ENCODE measurements around the gene RYR1. TPM values are rescaled to one million over a fixed set of nuclear protein-coding genes. Genes with fewer than 3 reads are reported as not detected.

RYR1 gene
- total and polyA plus RNA-seq, 2 of the 13 experiments (the other 11 are each of a cell fraction or from before 2014, with no cell fraction given), result 0.03 TPM; not detected in 1

GRCh38 chr19:38485541-38486285, 52.2 kb downstream of the RYR1 start:
- no peak overlapping the region for H3K9ac ChIP-seq (ENCODE audit: insufficient read depth, low read depth, low read length)
- H3K27ac ChIP-seq (ENCODE audit: extremely low read length, insufficient read depth, low read length), result no peak overlapping the region
- in situ Hi-C loops (cut with HindIII; ENCODE audit: extremely low pct_ligation_motif_present, low pct_unique_long_range_greater_than_20kb), result no loop called here
- H3K36me3 ChIP-seq (replicated peaks in 1 of 2; ENCODE audit: control insufficient read depth in 1 of 2, insufficient read depth in 2 of 2, low read length in 2 of 2), result no peaks in the 10 kb centered on the region
- ChIA-PET POLR2A (no interaction called here), CTCF (ENCODE audit: low intra/inter-chr PET ratio, low total read pairs) (no interaction called here)
- ATAC-seq (no peak), DNase-seq (ENCODE audit: low spot score) (no peak), FAIRE-seq (no peak)
- H4K20me1 ChIP-seq (ENCODE audit: insufficient read depth, low read length), result 0 out of 2 replicates have a peak, but pooled peaks cover 2% of the 10 kb centered on the region
- H3K79me2 ChIP-seq (ENCODE audit: insufficient read depth, low read length), result no peaks in the 10 kb centered on the region
- BruUV-seq (replicated peaks), result no TSS peak
- TF ChIP-seq MTA3 (CRISPR knock-in tag; IDR thresholded peaks at IDR 0.05), result no peak
- TF ChIP-seq ZNF318 (CRISPR knock-in tag; IDR thresholded peaks at IDR 0.05), result no peak
- no peak for TF ChIP-seq TBL1XR1 (IDR thresholded peaks at IDR 0.05; ENCODE audit: borderline replicate concordance, low read length, partially characterized antibody)
- no peak for TF ChIP-seq USF2 (IDR thresholded peaks at IDR 0.05; ENCODE audit: low read depth, low read length)
- no peak for TF ChIP-seq USF2 (CRISPR knock-in tag; IDR thresholded peaks at IDR 0.05; ENCODE audit: borderline replicate concordance)
- WGBS (ENCODE audit: low lambda C conversion rate), result 57% methylated on average over 4 of the region's 49 CpGs
- no peak overlapping the region for H3K4me2 ChIP-seq (ENCODE audit: low read depth, low read length)
- intact Hi-C loops (cut with micrococcal nuclease; ENCODE audit: unreplicated experiment), result no loop called here
- H3K9me3 ChIP-seq (ENCODE audit: low read length), result no peaks in the 10 kb centered on the region
- no peak overlapping the region for H3K4me3 ChIP-seq (replicated peaks in 1 of 3; ENCODE audit: insufficient read depth in 1 of 3, low read depth in 2 of 3, low read length in 3 of 3)
- peaks cover 0 to 13% of the 10 kb centered on the region in 2 experiments; a peak in 3 of 5 replicates for H3K27me3 ChIP-seq (ENCODE audit: control insufficient read depth in 1 of 2, insufficient read depth in 2 of 2, low read length in 2 of 2)
- H3K4me1 ChIP-seq (ENCODE audit: insufficient read depth, low read length), result no peaks in the 10 kb centered on the region
- no peak overlapping the region for H2AFZ ChIP-seq (ENCODE audit: low read length)
